NOMO-1 treated with dmso at 0.1 percent for 144 hours (cell line): ENCODE results near the gene ACTA2.
"Not testable (repeated sequence)": the region's sequence is repeated elsewhere in the genome, so short reads cannot be mapped to it uniquely, and the experiment has no call there.

ENCODE experiments used
- DNase-seq: peaks from one replicate; lab custom pipeline; 2025; ENCODE audit not compliant: unreplicated experiment; lab: John Stamatoyannopoulos, UW

The ACTA2 gene

DNA sequence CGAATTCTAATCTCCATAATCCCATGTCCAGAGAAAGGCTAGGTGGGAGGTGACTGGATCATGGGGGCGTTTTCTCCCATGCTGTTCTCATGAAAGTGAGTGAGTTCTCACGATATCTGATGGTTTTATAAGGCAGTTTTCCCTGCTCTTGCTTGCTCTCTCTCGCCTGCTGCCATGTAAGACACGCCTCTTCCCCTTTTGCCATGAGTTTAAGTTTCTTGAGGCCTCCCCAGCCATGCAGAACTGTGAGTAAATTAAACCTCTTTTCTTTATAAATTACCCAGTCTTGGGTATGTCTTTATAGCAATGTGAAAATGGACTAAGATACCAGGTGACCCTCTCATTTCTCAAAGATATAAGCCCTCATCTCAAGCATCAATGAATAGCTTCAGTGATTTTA, 1.1 kb upstream of the ACTA2 start:
- no peak for DNase-seq

DNA sequence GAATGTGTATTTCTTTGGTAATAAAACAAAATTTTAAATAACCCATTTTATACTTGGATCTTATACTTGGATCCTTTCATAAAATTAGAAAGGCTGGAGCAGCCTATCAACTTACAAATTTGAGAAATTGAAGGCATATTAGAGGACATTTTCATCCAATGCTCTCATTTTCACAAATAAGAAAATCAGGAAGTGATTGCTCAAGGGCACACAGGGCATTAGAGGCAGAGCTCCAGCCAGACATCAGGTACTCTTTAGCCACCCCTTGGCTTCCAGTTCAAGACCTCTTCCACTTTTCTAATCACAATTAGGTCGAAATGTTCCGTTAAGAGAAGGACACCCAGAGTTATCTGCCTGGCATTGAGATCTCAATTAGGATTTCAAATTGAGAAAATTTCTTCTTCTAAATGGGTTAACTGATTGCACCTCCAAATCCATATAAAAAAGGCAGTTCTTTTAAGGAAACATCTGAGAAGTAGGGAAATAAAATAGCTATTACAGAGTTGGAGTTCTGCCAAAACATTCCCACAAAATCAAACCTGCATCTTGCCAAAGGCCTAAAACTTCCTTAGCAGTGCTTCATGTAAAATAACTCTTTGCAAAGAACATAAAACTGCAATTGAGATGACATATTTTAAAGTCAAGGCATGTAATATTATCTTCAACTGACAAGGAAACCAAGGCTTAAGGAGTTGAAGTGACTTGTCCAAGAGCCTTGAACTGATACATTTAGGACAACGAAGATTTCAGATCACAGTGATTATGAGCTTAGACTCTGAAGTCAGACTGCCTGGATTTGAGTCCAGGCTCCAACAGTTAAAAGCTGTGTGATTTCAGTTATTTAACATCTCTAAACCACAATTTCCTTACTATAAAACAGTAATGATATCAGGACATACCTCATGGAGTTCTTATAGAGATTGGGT, 2.4 kb downstream of the ACTA2 start:
- DNase-seq, result peak; percentile 20

DNA sequence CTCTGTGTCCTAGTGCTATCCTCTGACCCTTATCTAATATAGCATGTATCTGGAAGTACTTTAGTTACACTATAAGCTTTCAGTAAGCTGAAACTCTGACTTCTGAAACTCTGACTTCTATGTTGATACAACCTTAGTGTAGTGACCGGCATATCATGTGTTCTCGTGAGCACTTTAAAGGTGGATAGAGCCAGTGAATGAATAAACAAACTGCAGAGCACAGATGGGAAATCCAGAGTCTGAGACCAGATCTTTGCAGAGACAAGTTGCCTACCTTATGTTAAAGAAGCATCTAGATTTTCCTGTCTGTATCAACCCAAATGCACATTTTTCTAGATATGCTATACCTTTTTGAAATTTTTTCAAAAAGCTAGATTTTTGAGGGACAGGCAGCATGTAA, 3.5 kb downstream of the ACTA2 start:
- DNase-seq, result no peak

DNA sequence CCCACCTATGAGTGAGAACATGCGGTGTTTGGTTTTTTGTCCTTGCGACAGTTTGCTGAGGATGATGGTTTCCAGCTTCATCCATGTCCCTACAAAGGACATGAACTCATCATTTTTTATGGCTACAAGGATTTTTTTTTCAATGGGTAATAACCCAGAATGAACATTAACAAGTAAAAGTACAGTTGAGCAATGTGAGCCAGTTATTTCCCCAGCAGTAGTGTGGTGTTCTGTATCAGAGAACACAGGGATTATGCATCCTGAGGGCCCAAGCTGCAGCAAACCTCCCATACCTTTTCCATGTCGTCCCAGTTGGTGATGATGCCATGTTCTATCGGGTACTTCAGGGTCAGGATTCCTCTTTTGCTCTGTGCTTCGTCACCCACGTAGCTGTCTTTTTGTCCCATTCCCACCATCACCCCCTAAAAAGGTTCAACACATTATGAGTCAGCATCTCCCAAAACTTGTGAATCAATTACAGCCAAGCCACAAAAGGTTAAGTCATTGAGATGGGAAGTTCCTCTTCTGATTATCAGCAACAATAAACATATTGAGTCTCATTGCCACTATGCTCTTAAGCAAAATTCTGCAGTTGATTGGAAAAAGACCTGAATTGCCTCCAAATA, 5.5 kb downstream of the ACTA2 start:
- no peak for DNase-seq

DNA sequence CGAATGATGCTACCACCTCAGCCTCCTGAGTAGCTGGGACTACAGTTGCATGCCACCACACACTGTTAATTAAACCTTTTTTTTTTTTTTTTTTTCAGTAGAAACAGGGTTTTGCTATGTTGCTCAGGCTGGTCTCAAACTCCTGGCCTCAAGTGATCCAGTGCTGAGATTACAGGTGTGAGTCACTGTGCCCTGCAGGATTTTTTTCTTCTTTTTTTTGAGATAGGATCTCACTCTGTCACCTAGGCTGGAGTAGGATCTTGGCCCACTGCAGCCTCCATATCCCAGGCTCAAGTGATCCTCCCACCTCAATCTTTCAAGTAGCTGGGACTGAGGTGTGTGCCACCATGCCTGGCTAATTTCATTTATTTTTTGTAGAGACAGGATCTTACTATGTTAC, 6.4 kb downstream of the ACTA2 start:
- no peak for DNase-seq

DNA sequence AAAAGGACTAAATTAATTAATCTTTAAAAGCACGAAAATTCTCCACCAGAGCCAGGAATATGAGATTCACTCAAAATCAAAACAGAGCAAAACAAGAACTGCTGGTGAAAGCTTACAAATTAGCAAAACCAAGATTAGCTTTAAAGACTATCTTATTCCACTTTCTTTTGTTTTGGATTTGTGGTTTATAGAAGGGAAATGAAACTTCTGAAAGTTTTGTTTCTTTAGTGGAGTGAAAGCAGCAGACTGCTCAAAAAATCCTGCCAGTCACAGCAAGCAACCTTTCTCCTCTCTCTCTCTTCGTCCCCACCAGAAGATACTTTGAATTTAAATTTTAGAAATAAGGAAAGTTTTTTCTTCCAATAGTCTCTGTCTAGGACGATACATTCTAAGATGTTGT, 7.8 kb downstream of the ACTA2 start:
- DNase-seq, result no peak

DNA sequence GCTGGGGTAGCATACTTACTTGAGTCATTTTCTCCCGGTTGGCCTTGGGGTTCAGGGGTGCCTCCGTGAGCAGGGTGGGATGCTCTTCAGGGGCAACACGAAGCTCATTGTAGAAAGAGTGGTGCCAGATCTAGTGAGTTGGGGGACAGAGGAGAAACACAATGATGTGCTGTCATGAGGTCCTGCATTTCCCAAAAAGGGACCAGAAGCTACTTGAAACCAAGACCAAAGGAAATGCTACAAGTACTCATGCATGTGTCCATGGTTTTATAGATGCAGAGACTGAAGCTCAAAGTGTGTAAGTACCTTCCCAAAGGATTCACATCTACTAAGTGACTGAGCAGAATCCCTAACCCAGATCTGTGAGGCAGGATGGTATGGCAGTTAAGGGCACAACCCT, 8.8 kb downstream of the ACTA2 start:
- DNase-seq, result no peak

DNA sequence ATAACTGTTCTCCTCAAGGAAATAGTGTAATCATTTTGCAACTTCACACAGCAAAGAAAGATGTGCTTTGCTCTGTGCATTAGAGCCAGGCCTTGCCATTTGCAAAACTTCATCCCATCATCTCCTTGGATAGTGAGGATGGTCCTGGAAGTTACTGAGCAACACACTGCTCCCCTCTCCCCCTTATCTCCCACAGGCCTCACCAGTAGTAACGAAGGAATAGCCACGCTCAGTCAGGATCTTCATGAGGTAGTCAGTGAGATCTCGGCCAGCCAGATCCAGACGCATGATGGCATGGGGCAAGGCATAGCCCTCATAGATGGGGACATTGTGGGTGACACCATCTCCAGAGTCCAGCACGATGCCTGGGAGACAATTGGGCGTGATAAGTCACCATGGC, 11.5 kb downstream of the ACTA2 start:
- no peak for DNase-seq

DNA sequence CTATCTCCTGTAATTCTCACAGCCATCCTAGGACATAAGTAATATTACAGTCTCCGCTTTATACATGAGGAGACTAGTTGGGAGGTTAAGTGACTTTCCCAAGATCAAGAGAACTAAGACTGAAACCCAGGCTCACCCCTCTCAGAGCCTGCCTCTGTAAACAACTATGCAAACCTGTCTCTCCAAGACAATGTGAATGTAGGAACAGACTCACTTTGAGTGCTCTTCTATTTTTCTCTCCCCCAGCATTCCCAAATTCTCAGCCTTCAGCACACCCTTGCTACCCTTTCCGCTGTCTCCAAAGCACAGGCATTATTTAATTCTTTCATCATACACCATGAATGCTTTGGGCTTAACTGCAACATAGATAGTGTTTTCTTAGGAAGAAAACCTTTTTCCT, 13.6 kb downstream of the ACTA2 start:
- DNase-seq, result no peak

DNA sequence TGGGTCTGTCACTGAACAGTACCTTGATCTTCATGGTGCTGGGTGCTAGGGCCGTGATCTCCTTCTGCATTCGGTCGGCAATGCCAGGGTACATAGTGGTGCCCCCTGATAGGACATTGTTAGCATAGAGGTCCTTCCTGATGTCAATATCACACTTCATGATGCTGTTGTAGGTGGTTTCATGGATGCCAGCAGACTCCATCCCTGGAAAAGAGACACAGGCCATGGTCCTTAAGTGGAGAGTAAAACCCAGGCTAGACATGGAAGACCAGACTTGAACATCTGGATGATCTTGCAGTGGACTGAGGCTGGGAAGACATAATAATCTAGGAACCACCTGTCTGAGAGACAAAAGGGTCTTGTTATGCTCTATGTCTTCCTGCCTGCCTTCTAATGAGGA, 14.5 kb downstream of the ACTA2 start:
- no peak for DNase-seq

DNA sequence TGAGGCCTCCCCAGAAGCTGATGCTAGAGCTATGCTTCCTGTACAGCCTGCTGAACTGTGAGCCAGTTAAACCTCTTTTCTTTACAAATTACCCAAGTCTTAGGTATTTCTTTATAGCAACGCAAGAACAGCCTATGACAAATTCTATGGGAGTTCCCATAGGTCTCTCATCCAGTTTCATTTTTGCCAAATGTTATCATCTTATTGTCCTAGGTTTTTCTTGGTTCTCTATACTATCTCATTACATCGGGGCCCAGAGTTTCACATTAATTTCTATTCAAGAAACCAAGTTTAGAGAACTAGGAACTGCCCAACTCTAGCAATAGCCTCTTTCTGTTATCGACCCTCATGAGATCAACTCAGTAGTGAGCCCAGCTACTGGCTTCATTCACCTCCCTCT, 15.9 kb downstream of the ACTA2 start:
- no peak for DNase-seq

DNA sequence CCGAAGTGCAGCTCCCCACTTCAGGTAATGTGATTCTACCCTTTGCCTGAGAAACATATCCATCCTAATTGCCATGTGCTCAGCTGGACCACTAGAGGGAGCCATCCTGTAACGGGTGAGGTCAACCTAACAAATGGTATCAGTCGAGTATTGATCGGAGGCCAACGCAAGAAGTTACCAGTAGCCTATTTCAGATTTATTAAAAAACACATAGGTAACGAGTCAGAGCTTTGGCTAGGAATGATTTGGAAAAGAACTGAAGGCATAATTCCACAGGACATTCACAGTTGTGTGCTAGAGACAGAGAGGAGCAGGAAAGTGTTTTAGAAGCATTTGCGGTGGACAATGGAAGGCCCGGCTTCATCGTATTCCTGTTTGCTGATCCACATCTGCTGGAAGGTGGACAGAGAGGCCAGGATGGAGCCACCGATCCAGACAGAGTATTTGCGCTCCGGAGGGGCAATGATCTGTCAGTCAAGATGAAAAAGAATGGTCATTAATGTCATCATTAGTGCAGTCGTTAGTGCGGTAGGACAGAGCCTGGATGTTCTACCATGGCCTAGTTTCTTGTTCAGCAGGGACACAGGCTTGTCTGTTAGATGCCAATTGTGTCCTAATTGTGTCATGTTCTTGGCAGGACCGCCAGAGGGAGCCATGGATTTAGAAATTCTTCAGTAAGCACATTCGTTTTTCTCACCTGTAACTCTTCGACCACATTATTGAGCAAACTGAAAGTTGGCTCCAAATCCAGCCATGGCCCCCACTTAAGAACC, 17.5 kb downstream of the ACTA2 start:
- peak; percentile 62 for DNase-seq

DNA sequence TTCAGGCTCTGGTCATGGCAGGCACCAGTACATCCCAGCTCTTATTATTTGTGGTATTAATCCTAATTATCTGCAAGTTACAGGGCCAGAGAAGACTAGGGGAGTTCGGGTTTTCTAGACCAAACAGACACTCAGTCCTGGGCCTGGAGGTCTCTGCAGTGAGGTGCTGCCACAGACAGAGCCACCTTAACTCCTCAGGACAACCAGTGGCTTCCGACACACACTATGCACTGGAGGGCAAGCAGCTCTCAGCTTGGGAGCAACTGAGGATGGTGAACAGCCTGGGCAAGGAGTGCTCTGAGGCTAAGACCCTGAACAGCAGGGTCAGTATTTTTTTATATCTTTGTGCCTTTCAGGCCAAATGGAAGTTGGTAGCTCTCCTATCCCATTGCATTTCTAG, 19.0 kb downstream of the ACTA2 start:
- DNase-seq, result no peak

DNA sequence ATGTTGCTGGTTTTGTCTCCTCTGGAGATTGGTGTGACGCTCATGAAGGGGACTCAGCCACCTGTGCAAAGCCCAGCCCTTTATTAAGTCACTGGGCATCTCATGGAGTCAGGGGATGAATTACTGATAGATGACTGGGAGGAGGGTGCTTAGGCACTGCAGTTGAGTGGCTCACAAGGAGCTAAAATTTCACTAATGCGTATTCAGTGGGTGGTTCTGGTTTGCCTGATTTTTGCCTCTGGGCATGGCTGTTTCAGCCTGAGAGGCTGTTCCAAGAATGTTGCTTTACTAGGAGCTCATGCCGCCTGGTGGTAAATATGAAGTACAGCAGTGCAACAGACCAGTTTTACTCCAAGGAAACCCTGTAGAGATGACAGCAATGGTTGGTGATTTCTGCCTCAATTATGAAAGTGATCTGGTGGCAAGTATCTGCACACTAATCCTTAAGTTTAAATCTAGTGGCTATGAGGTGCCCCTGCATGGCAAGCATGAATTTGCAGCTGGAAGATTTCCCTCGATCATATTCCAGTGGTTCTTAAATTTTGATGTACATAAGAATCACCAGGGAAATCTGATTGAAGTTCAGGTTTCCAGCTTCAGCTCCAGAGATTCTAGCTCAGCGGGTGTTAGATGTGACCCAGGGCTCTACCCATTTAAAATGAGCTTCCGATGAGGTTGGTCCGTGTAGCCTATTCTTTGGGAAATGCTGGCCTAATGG, 19.9 kb downstream of the ACTA2 start:
- peak; percentile 37 for DNase-seq

DNA sequence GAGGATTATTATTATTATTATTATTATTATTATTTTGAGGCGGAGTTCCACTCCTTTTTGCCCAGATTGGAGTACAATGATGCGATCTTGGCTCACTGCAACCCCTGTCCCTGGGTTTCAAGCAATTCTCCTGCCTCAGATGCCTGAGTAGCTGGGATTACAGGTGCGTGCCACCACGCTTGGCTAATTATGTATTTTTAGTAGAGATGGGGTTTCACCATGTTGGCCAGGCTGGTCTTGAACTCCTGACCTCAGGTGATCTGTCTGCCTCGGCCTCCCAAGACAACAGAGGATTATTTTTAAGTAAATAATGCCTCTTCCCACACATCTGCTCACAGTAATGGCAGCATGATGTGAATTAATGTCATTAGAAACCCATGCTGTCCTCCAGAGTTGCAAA, 20.5 kb downstream of the ACTA2 start:
- not testable (repeated sequence) for DNase-seq

DNA sequence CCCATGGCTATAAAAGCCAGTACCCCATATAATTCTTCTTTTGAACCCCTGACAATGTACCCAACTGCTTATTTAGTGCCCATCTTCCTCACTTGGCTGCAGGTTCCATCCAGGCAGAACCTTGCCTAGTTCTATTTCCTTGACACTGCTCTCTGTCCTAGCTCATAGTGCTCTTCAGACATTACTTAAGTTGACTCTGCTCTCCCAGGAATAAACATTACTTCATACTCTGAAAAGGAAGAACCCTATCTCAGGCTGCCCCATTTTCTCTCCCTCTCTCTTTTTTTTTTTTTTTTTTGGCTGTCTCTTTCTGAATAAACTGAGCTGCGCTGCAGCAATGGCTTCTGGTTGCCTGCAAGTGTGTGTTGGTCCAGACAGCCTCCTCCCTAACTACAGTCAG, 21.0 kb downstream of the ACTA2 start:
- no peak for DNase-seq

DNA sequence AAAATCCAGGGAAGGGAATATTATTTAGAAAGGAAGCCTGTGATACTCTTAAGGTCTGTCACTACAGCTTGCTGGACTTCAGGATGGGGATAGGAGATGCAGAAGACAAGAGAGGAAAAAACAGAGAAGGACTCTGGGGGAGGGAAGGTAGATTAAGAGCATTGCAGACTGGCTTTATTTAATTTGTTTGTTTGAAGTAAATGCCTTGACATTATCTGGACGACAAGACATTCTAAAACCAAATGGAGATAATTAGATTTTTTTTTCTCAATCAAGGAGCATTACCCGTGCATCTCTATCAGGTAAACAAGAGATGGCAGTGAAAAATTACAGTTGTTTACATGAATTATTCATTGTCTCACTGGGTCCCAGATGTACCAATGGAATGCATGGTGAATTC, 24.3 kb downstream of the ACTA2 start:
- no peak for DNase-seq

DNA sequence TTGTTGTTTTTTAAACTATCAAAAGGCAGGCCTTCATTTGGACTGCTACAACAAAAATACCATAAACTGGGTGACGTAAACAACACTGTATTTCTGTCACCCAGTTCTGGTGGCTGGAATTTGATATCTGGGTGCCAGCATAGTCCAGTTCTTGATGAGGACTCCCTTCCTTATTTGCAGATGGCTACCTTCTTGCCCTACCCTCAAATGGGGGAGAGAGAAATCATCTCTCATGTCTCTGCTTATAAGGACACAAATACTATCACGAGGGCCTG, 25.2 kb downstream of the ACTA2 start:
- DNase-seq, result no peak

DNA sequence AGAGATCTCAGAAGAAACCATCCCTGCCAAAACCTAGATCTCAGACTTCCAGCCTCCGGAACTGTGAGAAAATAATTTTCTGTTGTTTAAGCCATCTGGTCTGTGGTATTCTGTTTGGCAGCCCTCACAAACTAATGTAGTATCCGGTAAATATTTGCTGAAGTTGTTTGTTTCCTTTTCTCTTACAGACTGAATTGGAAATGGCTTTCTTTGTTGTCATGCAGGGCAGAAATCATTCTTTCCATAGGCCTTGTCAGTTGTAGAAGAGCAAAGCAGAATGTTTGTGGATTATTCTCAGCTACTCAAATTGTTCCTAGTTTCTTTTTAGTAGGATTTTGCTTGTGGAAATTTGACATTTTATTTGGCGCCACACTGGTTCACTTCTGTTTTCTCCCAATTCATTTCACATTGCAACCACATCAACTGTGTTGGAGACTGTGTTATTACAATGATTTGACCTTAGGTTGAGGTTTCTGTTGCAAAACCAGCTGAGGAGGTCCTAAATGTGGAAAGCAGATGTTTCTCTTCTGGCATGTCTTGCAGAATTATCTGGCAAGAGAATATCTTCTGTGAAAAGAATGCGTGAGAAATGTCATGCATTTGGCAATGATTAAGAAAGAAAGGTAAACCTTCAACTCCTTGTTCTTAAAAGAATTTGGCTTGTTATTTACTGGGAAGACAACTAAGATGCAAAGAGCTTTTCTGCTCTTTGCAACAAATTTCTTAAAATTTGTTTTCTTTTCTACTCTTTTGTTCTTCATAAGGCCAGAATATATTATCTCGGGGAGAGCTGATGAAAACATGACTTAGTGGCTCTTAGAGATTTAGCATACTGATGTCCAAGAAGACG, 25.8 kb downstream of the ACTA2 start:
- peak; percentile 51 for DNase-seq

DNA sequence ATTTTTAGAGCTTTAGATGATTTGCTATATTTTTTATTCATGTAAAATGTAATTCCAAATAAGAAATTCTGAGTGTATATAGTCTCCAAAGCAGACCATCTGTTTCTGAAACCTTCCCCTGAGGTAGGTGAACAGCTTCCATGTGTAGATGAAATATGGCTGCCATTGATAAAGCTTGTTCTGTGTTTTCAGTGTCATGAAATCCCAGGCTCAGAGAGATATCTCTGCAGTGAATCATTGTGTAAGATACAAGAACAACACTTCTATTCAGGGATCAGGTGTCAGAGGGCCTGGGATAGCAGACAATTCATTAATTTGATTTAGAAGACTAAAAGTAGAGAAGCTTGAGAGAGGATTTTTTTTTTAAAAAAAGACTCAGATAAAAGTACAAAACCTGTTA, 29.1 kb downstream of the ACTA2 start:
- DNase-seq, result no peak

DNA sequence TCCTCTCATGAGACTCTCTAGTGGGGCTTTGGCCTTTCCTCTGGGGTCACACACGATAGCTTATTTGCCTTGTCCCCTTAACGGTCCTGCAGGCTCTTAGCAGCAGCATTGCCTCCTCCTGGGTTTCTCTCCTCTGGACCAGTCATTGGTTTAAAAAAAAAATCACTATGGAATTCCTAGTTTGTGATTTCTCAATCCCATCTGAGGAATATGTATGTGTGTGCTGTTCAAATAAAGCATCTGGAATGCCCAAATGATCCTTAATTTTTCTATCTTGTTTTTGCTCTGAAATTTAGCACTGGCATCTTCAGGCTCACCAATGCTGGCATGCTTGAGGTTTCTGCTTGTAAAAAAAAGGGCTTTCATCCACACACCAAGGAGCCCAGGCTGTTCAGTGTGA, 30.5 kb downstream of the ACTA2 start:
- DNase-seq, result no peak
